Upper lobe of right lung (tissue), 1 donor: ENCODE measurements around the gene KCTD16. TPM values are rescaled to one million over a fixed set of nuclear protein-coding genes. Genes with fewer than 3 reads are reported as not detected.

Experiments used
- ATAC-seq: fragments of 200-7000 bp; cut with Tn5 transposase; one replicate; pipeline ENCODE4 v1.9.1; 2020; ENCODE audit warnings: mild to moderate bottlenecking, moderate library complexity
- DNase-seq: peaks from one replicate; pipeline ENCODE4 v3.0.0-alpha.2; 2020
- H3K27ac ChIP-seq: fragments of 200-600 bp; one replicate; pipeline ENCODE4 v1.8.0; 2022
- H3K27me3 ChIP-seq: fragments of 200-600 bp; one replicate; pipeline ENCODE4 v1.8.0; 2022; ENCODE audit warnings: mild to moderate bottlenecking
- H3K36me3 ChIP-seq: fragments of 200-600 bp; one replicate; pipeline ENCODE4 v1.8.0; 2022
- H3K4me1 ChIP-seq: fragments of 200-600 bp; one replicate; pipeline ENCODE4 v1.8.0; 2022
- H3K4me3 ChIP-seq: fragments of 200-600 bp; one replicate; pipeline ENCODE4 v1.8.0; 2022; ENCODE audit warnings: mild to moderate bottlenecking
- H3K9me3 ChIP-seq: fragments of 200-600 bp; one replicate; pipeline ENCODE4 v1.8.0; 2022
- intact Hi-C: fragments of 100-400 bp; cut with DNase I; formaldehyde crosslinking; loops from one replicate; pipeline ENCODE4 v1.11.0; 2022
- total RNA-seq: library from RNA; stranded (reverse); fragmentation: NEBNext Ultra II Directional; extraction: Animal tissue kit (Norgen Biotek cat#: 25700); gene quantifications from one replicate; pipeline ENCODE4 v1.2.1, GENCODE V29; 2021
- TF ChIP-seq, protein P1 (sequence below): fragments of 200-600 bp; IDR thresholded peaks from one replicate; pipeline ENCODE4 v1.8.0; 2022; ENCODE audit warnings: antibody characterized with exemption
- donor health status: DM: no; HTN: yes; CAD: no; lungs with severe emphysema.

The KCTD16 gene
- total RNA-seq, 1 donor from 2014 or later, result 5.1 TPM

DNA sequence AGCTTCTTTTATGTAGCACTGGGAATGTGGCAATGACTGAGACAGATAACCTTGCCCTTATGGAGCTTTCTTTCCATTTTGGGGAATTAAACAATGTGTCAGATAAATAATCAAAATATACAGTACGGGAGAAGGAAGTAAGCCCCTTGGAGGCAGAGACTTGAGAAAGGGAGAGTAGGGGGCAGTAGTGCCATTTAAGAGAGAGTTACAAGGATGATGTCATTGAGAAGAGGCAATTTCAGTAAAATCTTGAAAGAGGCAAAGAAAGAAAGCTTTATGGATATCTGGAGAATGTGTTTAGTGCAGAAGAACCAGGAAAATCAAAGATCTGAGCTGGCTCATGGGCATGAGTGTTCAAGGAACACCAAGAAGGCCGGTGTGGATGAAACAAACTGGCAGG, 77.3 kb downstream of the KCTD16 start:
- ATAC-seq, result no peak
- Histone ChIP-seq H3K27ac (no peak overlapping the region), H3K4me3 (no peak overlapping the region), H3K36me3 (no peaks in the 10 kb centered on the region), H3K4me1 (no peaks in the 10 kb centered on the region), H3K27me3 (no peaks in the 10 kb centered on the region), H3K9me3 (no peaks in the 10 kb centered on the region)
- TF ChIP-seq, protein P1, sequence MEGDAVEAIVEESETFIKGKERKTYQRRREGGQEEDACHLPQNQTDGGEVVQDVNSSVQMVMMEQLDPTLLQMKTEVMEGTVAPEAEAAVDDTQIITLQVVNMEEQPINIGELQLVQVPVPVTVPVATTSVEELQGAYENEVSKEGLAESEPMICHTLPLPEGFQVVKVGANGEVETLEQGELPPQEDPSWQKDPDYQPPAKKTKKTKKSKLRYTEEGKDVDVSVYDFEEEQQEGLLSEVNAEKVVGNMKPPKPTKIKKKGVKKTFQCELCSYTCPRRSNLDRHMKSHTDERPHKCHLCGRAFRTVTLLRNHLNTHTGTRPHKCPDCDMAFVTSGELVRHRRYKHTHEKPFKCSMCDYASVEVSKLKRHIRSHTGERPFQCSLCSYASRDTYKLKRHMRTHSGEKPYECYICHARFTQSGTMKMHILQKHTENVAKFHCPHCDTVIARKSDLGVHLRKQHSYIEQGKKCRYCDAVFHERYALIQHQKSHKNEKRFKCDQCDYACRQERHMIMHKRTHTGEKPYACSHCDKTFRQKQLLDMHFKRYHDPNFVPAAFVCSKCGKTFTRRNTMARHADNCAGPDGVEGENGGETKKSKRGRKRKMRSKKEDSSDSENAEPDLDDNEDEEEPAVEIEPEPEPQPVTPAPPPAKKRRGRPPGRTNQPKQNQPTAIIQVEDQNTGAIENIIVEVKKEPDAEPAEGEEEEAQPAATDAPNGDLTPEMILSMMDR, result no peak
- no peak for DNase-seq
- intact Hi-C loops, result no loop called here

GRCh38 chr5:144249755-144250464, 79.2 kb downstream of the KCTD16 start:
- Histone ChIP-seq H3K27me3 (no peaks in the 10 kb centered on the region), H3K36me3 (no peaks in the 10 kb centered on the region), H3K4me3 (no peak overlapping the region), H3K9me3 (no peaks in the 10 kb centered on the region), H3K4me1 (no peaks in the 10 kb centered on the region), H3K27ac (no peak overlapping the region)
- no peak for DNase-seq
- TF ChIP-seq, protein P1, result no peak
- intact Hi-C loops, result no loop called here
- ATAC-seq, result no peak

- Histone ChIP-seq H3K27me3 (no peaks in the 10 kb centered on the region), H3K36me3 (no peaks in the 10 kb centered on the region), H3K27ac (no peak overlapping the region), H3K9me3 (no peaks in the 10 kb centered on the region), H3K4me3 (no peak overlapping the region), H3K4me1 (no peaks in the 10 kb centered on the region)
- ATAC-seq (peak; percentile 60), DNase-seq (no peak)
- intact Hi-C loops, result no loop called here
- TF ChIP-seq, protein P1, result no peak
Observed at GRCh38 chr5:144254552-144254951, 83.9 kb downstream of the KCTD16 start.

GRCh38 chr5:144260121-144260520, 89.4 kb downstream of the KCTD16 start:
- H3K4me1 ChIP-seq, result no peaks in the 10 kb centered on the region
- no peak overlapping the region for H3K4me3 ChIP-seq
- H3K27ac ChIP-seq, result no peak overlapping the region
- H3K9me3 ChIP-seq, result no peaks in the 10 kb centered on the region
- DNase-seq (no peak), ATAC-seq (no peak)
- TF ChIP-seq, protein P1, result no peak
- H3K36me3 ChIP-seq, result no peaks in the 10 kb centered on the region
- intact Hi-C loops, result no loop called here
- no peaks in the 10 kb centered on the region for H3K27me3 ChIP-seq

GRCh38 chr5:144265643-144266247, 95.1 kb downstream of the KCTD16 start:
- DNase-seq (no peak), ATAC-seq (no peak)
- TF ChIP-seq, protein P1, result no peak
- H3K9me3 ChIP-seq, result no peaks in the 10 kb centered on the region
- no peaks in the 10 kb centered on the region for H3K36me3 ChIP-seq
- intact Hi-C loops, result no loop called here
- H3K27me3 ChIP-seq, result peaks cover 6% of the 10 kb centered on the region
- no peaks in the 10 kb centered on the region for H3K4me1 ChIP-seq
- no peak overlapping the region for H3K4me3 ChIP-seq
- no peak overlapping the region for H3K27ac ChIP-seq
